Measurements from ENCODE around the gene SLC22A9. TPM values are rescaled to one million over a fixed set of nuclear protein-coding genes. Genes with fewer than 3 reads are reported as not detected.

The SLC22A9 gene
- polyA plus RNA-seq, 1 of the 3 experiments (the other 2 are of a cell fraction) = not detected

- TF ChIP-seq CHD2 (IDR thresholded peaks at IDR 0.05; ENCODE audit: low read length, partially characterized antibody) = no peak
- no peak for TF ChIP-seq FOXJ3 (CRISPR knock-in tag; IDR thresholded peaks at IDR 0.05)
- TF ChIP-seq POLR2AphosphoS5 (IDR thresholded peaks at IDR 0.05; ENCODE audit: low read depth, low read length) = no peak
- TF ChIP-seq USF1 (IDR thresholded peaks at IDR 0.05; ENCODE audit: borderline replicate concordance, low read depth) = no peak
- TF ChIP-seq NFIC (IDR thresholded peaks at IDR 0.05; ENCODE audit: borderline replicate concordance) = no peak
- no peak for TF ChIP-seq TCF12 (IDR thresholded peaks at IDR 0.05)
- no peak for TF ChIP-seq RCOR1 (IDR thresholded peaks at IDR 0.05; ENCODE audit: low read length)
- no peak for TF ChIP-seq SMC3 (IDR thresholded peaks at IDR 0.05; ENCODE audit: low read depth, low read length)
- no peak for TF ChIP-seq NRF1 (IDR thresholded peaks at IDR 0.05; ENCODE audit: low read depth, low read length)
- TF ChIP-seq EZH2phosphoT487 (IDR thresholded peaks at IDR 0.05; ENCODE audit: borderline replicate concordance, low read depth) = no peak
- TF ChIP-seq CTCF (IDR thresholded peaks at IDR 0.05) = no peak
- TF ChIP-seq RFX5 (IDR thresholded peaks at IDR 0.05; ENCODE audit: low read length) = no peak
- no peak for TF ChIP-seq YY1 (IDR thresholded peaks at IDR 0.05; ENCODE audit: low read depth)
- TF ChIP-seq EP300 (IDR thresholded peaks at IDR 0.05; ENCODE audit: borderline replicate concordance in 1 of 2, low read depth in 1 of 2, low read length in 1 of 2) = no peak
- no peak for TF ChIP-seq TAF1 (IDR thresholded peaks at IDR 0.05; ENCODE audit: borderline replicate concordance, low read depth, low read length)
- TF ChIP-seq MEF2A (IDR thresholded peaks at IDR 0.05; ENCODE audit: borderline replicate concordance, low read depth) = no peak
- no peak for TF ChIP-seq FOXM1 (IDR thresholded peaks at IDR 0.05; ENCODE audit: low read depth)
- no peak for TF ChIP-seq REST (IDR thresholded peaks at IDR 0.05; ENCODE audit: low read depth, low read length)
- no peak for TF ChIP-seq ELF1 (IDR thresholded peaks at IDR 0.05)
- H3K36me3 ChIP-seq (replicated peaks in 1 of 2; ENCODE audit: control insufficient read depth in 1 of 2, insufficient read depth in 2 of 2, low read length in 1 of 2) = no peaks in the 10 kb centered on the region
- no peak overlapping the region for H2AFZ ChIP-seq (ENCODE audit: low read depth)
- H3K9ac ChIP-seq = no peak overlapping the region
- no peaks in the 10 kb centered on the region for H3F3A ChIP-seq (replicated peaks; ENCODE audit: insufficient read depth)
- no peaks in the 10 kb centered on the region for H4K20me1 ChIP-seq (ENCODE audit: insufficient read depth)
- peaks cover 19% of the 10 kb centered on the region; the same call in 1 of the 2 replicates for H3K27me3 ChIP-seq (ENCODE audit: insufficient read depth)
- no peak for DNase-seq
- H3K9me2 ChIP-seq = no peaks in the 10 kb centered on the region
- POLR2A ChIA-PET = no interaction called here
- H3K4me2 ChIP-seq = no peak overlapping the region
- CTCF ChIA-PET = interaction anchor here (1.1 kb wide), 1 partner anchor 31 kb away, joined by 3 read pairs; no protein-coding TSS in a partner anchor
- H3K4me1 ChIP-seq (ENCODE audit: control insufficient read depth in 1 of 2, insufficient read depth in 2 of 2, low read depth in 1 of 2, low read length in 1 of 2) = no peaks in the 10 kb centered on the region
- no peak overlapping the region for H3K27ac ChIP-seq (ENCODE audit: low read depth in 2 of 2, low read length in 1 of 2)
- no peaks in the 10 kb centered on the region for H3K79me2 ChIP-seq (ENCODE audit: insufficient read depth)
- no peaks in the 10 kb centered on the region for H3K9me3 ChIP-seq
- WGBS (ENCODE audit: low lambda C conversion rate) = 13% methylated on average over 1 of the region's 1 CpG
- no peak overlapping the region for H3K4me3 ChIP-seq (ENCODE audit: low read depth in 2 of 2, low read length in 1 of 2)
Measured at GRCh38 chr11:63448646-63449045, 79.1 kb downstream of the SLC22A9 start.

Measured in SK-N-SH (cell line).